Measurements from ENCODE around the gene CLEC18B.
A peak's percentile ranks its signal among the peaks of the same experiment; 100 is the strongest.

The CLEC18B gene

GRCh38 chr16:74460542-74460941 lies 39.3 kb upstream of the CLEC18B start:
- H3K36me3 ChIP-seq (ENCODE audit: control insufficient read depth in 5 of 5, insufficient read depth in 5 of 5, low read length in 5 of 5) = peaks cover 29 to 89% (median 74%) of the 10 kb centered on the region in 5 donors
- H3K9me3 ChIP-seq (ENCODE audit: control insufficient read depth in 5 of 5, low read length in 5 of 5) = no peaks in the 10 kb centered on the region
- H3K9ac ChIP-seq (ENCODE audit: low read length in 5 of 5) = no peak overlapping the region
- no peaks in the 10 kb centered on the region for H3K4me1 ChIP-seq (ENCODE audit: control insufficient read depth in 5 of 5, insufficient read depth in 5 of 5, low read length in 5 of 5)
- H3K4me3 ChIP-seq (ENCODE audit: low read depth in 1 of 5, low read length in 5 of 5) = no peak overlapping the region
- H3K27ac ChIP-seq (ENCODE audit: low read depth, low read length) = no peak overlapping the region
- H3K27me3 ChIP-seq (ENCODE audit: control insufficient read depth in 5 of 5, insufficient read depth in 4 of 5, low read length in 5 of 5) = no peaks in the 10 kb centered on the region

- Histone ChIP-seq H3K9me3 (ENCODE audit: control insufficient read depth in 5 of 5, low read length in 5 of 5) (no peaks in the 10 kb centered on the region), H3K36me3 (ENCODE audit: control insufficient read depth in 5 of 5, insufficient read depth in 5 of 5, low read length in 5 of 5) (peaks cover 15 to 84% (median 70%) of the 10 kb centered on the region in 5 donors), H3K27ac (ENCODE audit: low read depth, low read length) (no peak overlapping the region), H3K9ac (ENCODE audit: low read length in 5 of 5) (no peak overlapping the region), H3K4me3 (ENCODE audit: low read depth in 1 of 5, low read length in 5 of 5) (no peak overlapping the region), H3K27me3 (ENCODE audit: control insufficient read depth in 5 of 5, insufficient read depth in 4 of 5, low read length in 5 of 5) (no peaks in the 10 kb centered on the region), H3K4me1 (ENCODE audit: control insufficient read depth in 5 of 5, insufficient read depth in 5 of 5, low read length in 5 of 5) (peaks cover 0 to 5% (median 0%) of the 10 kb centered on the region in 5 donors)
These were observed 35.0 kb upstream of the CLEC18B start for GRCh38 chr16:74456290-74456625.

- Histone ChIP-seq H3K4me1 (ENCODE audit: control insufficient read depth in 5 of 5, insufficient read depth in 5 of 5, low read length in 5 of 5) (peaks cover 0 to 9% (median 0%) of the 10 kb centered on the region in 5 donors), H3K9me3 (ENCODE audit: control insufficient read depth in 5 of 5, low read length in 5 of 5) (no peaks in the 10 kb centered on the region), H3K27me3 (ENCODE audit: control insufficient read depth in 5 of 5, insufficient read depth in 4 of 5, low read length in 5 of 5) (no peaks in the 10 kb centered on the region), H3K27ac (ENCODE audit: low read depth, low read length) (no peak overlapping the region), H3K9ac (ENCODE audit: low read length in 5 of 5) (no peak overlapping the region), H3K4me3 (ENCODE audit: low read depth in 1 of 5, low read length in 5 of 5) (no peak overlapping the region), H3K36me3 (ENCODE audit: control insufficient read depth in 5 of 5, insufficient read depth in 5 of 5, low read length in 5 of 5) (peaks cover 15 to 83% (median 71%) of the 10 kb centered on the region in 5 donors)
These were observed 34.5 kb upstream of the CLEC18B start for GRCh38 chr16:74455619-74456289.

GRCh38 chr16:74455213-74455612 lies 33.9 kb upstream of the CLEC18B start:
- H3K36me3 ChIP-seq (ENCODE audit: control insufficient read depth in 5 of 5, insufficient read depth in 5 of 5, low read length in 5 of 5) = peaks cover 15 to 78% (median 65%) of the 10 kb centered on the region in 5 donors
- H3K9me3 ChIP-seq (ENCODE audit: control insufficient read depth in 5 of 5, low read length in 5 of 5) = no peaks in the 10 kb centered on the region
- peaks cover 0 to 13% (median 3%) of the 10 kb centered on the region in 5 donors for H3K4me1 ChIP-seq (ENCODE audit: control insufficient read depth in 5 of 5, insufficient read depth in 5 of 5, low read length in 5 of 5)
- H3K4me3 ChIP-seq (ENCODE audit: low read depth in 1 of 5, low read length in 5 of 5) = no peak overlapping the region
- H3K27ac ChIP-seq (ENCODE audit: low read depth, low read length) = no peak overlapping the region
- no peak overlapping the region for H3K9ac ChIP-seq (ENCODE audit: low read length in 5 of 5)
- no peaks in the 10 kb centered on the region for H3K27me3 ChIP-seq (ENCODE audit: control insufficient read depth in 5 of 5, insufficient read depth in 4 of 5, low read length in 5 of 5)

GRCh38 chr16:74451951-74452758 lies 30.9 kb upstream of the CLEC18B start:
- Histone ChIP-seq H3K4me1 (ENCODE audit: control insufficient read depth in 5 of 5, insufficient read depth in 5 of 5, low read length in 5 of 5) (peaks cover 12 to 43% (median 30%) of the 10 kb centered on the region in 5 donors), H3K36me3 (ENCODE audit: control insufficient read depth in 5 of 5, insufficient read depth in 5 of 5, low read length in 5 of 5) (peaks cover 6 to 54% (median 48%) of the 10 kb centered on the region in 5 donors)

GRCh38 chr16:74450967-74451760 lies 29.9 kb upstream of the CLEC18B start:
- Histone ChIP-seq H3K9me3 (ENCODE audit: control insufficient read depth in 5 of 5, low read length in 5 of 5) (no peaks in the 10 kb centered on the region), H3K4me1 (ENCODE audit: control insufficient read depth in 5 of 5, insufficient read depth in 5 of 5, low read length in 5 of 5) (peaks cover 12 to 48% (median 30%) of the 10 kb centered on the region in 5 donors), H3K4me3 (ENCODE audit: low read depth in 1 of 5, low read length in 5 of 5) (no peak overlapping the region), H3K27me3 (ENCODE audit: control insufficient read depth in 5 of 5, insufficient read depth in 4 of 5, low read length in 5 of 5) (no peaks in the 10 kb centered on the region), H3K36me3 (ENCODE audit: control insufficient read depth in 5 of 5, insufficient read depth in 5 of 5, low read length in 5 of 5) (peaks cover 6 to 44% (median 40%) of the 10 kb centered on the region in 5 donors), H3K27ac (ENCODE audit: low read depth, low read length) (no peak overlapping the region), H3K9ac (ENCODE audit: low read length in 5 of 5) (peak overlapping the region in 1 of 5 donors; percentile 34)

More at GRCh38 chr16:74451951-74452758, 30.9 kb upstream of the CLEC18B start:
- H3K9ac ChIP-seq (ENCODE audit: low read length in 5 of 5) = no peak overlapping the region
- no peaks in the 10 kb centered on the region for H3K27me3 ChIP-seq (ENCODE audit: control insufficient read depth in 5 of 5, insufficient read depth in 4 of 5, low read length in 5 of 5)
- H3K4me3 ChIP-seq (ENCODE audit: low read depth in 1 of 5, low read length in 5 of 5) = no peak overlapping the region
- H3K9me3 ChIP-seq (ENCODE audit: control insufficient read depth in 5 of 5, low read length in 5 of 5) = no peaks in the 10 kb centered on the region
- no peak overlapping the region for H3K27ac ChIP-seq (ENCODE audit: low read depth, low read length)

- H3K27ac ChIP-seq (ENCODE audit: low read depth, low read length) = peak overlapping the region; percentile 86
- peaks cover 0 to 35% (median 31%) of the 10 kb centered on the region in 5 donors for H3K36me3 ChIP-seq (ENCODE audit: control insufficient read depth in 5 of 5, insufficient read depth in 5 of 5, low read length in 5 of 5)
These were observed 29.0 kb upstream of the CLEC18B start for GRCh38 chr16:74450236-74450635.

GRCh38 chr16:74449470-74449869 lies 28.2 kb upstream of the CLEC18B start:
- H3K4me1 ChIP-seq (ENCODE audit: control insufficient read depth in 5 of 5, insufficient read depth in 5 of 5, low read length in 5 of 5) = peaks cover 12 to 58% (median 42%) of the 10 kb centered on the region in 5 donors
- peak overlapping the region in 2 of 5 donors; percentile 21 to 33 for H3K9ac ChIP-seq (ENCODE audit: low read length in 5 of 5)
- no peaks in the 10 kb centered on the region for H3K27me3 ChIP-seq (ENCODE audit: control insufficient read depth in 5 of 5, insufficient read depth in 4 of 5, low read length in 5 of 5)
- no peak overlapping the region for H3K4me3 ChIP-seq (ENCODE audit: low read depth in 1 of 5, low read length in 5 of 5)
- H3K27ac ChIP-seq (ENCODE audit: low read depth, low read length) = peak overlapping the region; percentile 86
- H3K36me3 ChIP-seq (ENCODE audit: control insufficient read depth in 5 of 5, insufficient read depth in 5 of 5, low read length in 5 of 5) = peaks cover 0 to 29% (median 25%) of the 10 kb centered on the region in 5 donors
- H3K9me3 ChIP-seq (ENCODE audit: control insufficient read depth in 5 of 5, low read length in 5 of 5) = no peaks in the 10 kb centered on the region

More at GRCh38 chr16:74450236-74450635, 29.0 kb upstream of the CLEC18B start:
- H3K4me1 ChIP-seq (ENCODE audit: control insufficient read depth in 5 of 5, insufficient read depth in 5 of 5, low read length in 5 of 5) = peaks cover 12 to 57% (median 39%) of the 10 kb centered on the region in 5 donors
- no peaks in the 10 kb centered on the region for H3K27me3 ChIP-seq (ENCODE audit: control insufficient read depth in 5 of 5, insufficient read depth in 4 of 5, low read length in 5 of 5)
- H3K9ac ChIP-seq (ENCODE audit: low read length in 5 of 5) = peak overlapping the region in 1 of 5 donors; percentile 33
- H3K4me3 ChIP-seq (ENCODE audit: low read depth in 1 of 5, low read length in 5 of 5) = no peak overlapping the region
- no peaks in the 10 kb centered on the region for H3K9me3 ChIP-seq (ENCODE audit: control insufficient read depth in 5 of 5, low read length in 5 of 5)

GRCh38 chr16:74448990-74449389 lies 27.7 kb upstream of the CLEC18B start:
- Histone ChIP-seq H3K4me1 (ENCODE audit: control insufficient read depth in 5 of 5, insufficient read depth in 5 of 5, low read length in 5 of 5) (peaks cover 12 to 58% (median 42%) of the 10 kb centered on the region in 5 donors), H3K4me3 (ENCODE audit: low read depth in 1 of 5, low read length in 5 of 5) (peak overlapping the region in 1 of 5 donors; percentile 5), H3K36me3 (ENCODE audit: control insufficient read depth in 5 of 5, insufficient read depth in 5 of 5, low read length in 5 of 5) (peaks cover 0 to 29% (median 25%) of the 10 kb centered on the region in 5 donors), H3K9me3 (ENCODE audit: control insufficient read depth in 5 of 5, low read length in 5 of 5) (no peaks in the 10 kb centered on the region), H3K27ac (ENCODE audit: low read depth, low read length) (peak overlapping the region; percentile 86), H3K27me3 (ENCODE audit: control insufficient read depth in 5 of 5, insufficient read depth in 4 of 5, low read length in 5 of 5) (no peaks in the 10 kb centered on the region), H3K9ac (ENCODE audit: low read length in 5 of 5) (peak overlapping the region in 1 of 5 donors; percentile 32)
